ENCODE data around the gene SPRING1.

The SPRING1 gene

DNA sequence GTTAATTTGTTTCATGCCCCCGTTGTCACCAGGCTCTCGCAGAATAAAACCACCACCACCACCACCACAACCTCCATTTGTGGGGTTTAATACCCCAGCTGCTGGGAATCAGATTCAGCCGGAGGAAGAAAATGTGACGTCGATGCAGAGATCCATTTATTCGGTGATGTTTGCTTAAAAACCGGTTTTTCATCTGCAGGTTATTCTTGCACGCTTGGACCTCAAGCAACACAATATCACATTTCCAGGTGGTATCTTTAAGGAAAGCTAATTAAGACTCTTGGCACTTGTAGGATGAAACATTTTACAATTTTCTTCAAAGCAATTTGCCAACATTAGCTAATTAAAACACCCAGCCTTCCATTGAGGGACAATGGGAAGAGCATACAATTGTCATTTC is 39.8 kb downstream of the SPRING1 start:
- no peak overlapping the region for H3K9ac ChIP-seq (ENCODE audit: low read length in 5 of 5)
- peaks cover 9 to 14% (median 12%) of the 10 kb centered on the region in 5 donors for H3K27me3 ChIP-seq (ENCODE audit: control insufficient read depth in 5 of 5, insufficient read depth in 4 of 5, low read length in 5 of 5)
- H3K9me3 ChIP-seq (ENCODE audit: control insufficient read depth in 5 of 5, low read length in 5 of 5), result no peaks in the 10 kb centered on the region
- no peak overlapping the region for H3K27ac ChIP-seq (ENCODE audit: low read depth, low read length)
- peaks cover 0 to 22% (median 10%) of the 10 kb centered on the region in 5 donors for H3K4me1 ChIP-seq (ENCODE audit: control insufficient read depth in 5 of 5, insufficient read depth in 5 of 5, low read length in 5 of 5)
- H3K4me3 ChIP-seq (ENCODE audit: low read depth in 1 of 5, low read length in 5 of 5), result no peak overlapping the region
- no peaks in the 10 kb centered on the region for H3K36me3 ChIP-seq (ENCODE audit: control insufficient read depth in 5 of 5, insufficient read depth in 5 of 5, low read length in 5 of 5)

DNA sequence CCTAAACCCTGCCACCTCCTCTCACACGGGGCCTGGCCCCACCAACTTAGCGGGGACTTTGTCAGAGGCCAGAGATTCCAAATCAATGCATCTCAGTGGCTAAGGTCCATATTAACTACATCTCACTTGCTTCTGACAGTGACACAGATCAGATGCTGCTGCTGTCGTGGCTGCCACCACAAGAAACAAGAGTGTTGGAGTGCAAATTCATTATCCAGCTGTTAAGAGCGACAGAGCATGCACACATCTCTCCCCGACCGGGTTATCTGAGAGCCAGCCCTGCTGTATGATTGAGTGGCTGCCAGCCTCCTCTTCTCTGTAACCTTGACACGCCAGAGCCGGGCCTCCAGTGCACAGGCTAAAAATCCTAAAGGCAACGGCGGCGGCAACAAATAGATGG is 40.2 kb downstream of the SPRING1 start:
- Histone ChIP-seq H3K36me3 (ENCODE audit: control insufficient read depth in 5 of 5, insufficient read depth in 5 of 5, low read length in 5 of 5) (no peaks in the 10 kb centered on the region), H3K27ac (ENCODE audit: low read depth, low read length) (no peak overlapping the region), H3K9me3 (ENCODE audit: control insufficient read depth in 5 of 5, low read length in 5 of 5) (no peaks in the 10 kb centered on the region), H3K4me1 (ENCODE audit: control insufficient read depth in 5 of 5, insufficient read depth in 5 of 5, low read length in 5 of 5) (peaks cover 0 to 26% (median 13%) of the 10 kb centered on the region in 5 donors), H3K4me3 (ENCODE audit: low read depth in 1 of 5, low read length in 5 of 5) (no peak overlapping the region), H3K27me3 (ENCODE audit: control insufficient read depth in 5 of 5, insufficient read depth in 4 of 5, low read length in 5 of 5) (peaks cover 11 to 17% (median 13%) of the 10 kb centered on the region in 5 donors), H3K9ac (ENCODE audit: low read length in 5 of 5) (no peak overlapping the region)

DNA sequence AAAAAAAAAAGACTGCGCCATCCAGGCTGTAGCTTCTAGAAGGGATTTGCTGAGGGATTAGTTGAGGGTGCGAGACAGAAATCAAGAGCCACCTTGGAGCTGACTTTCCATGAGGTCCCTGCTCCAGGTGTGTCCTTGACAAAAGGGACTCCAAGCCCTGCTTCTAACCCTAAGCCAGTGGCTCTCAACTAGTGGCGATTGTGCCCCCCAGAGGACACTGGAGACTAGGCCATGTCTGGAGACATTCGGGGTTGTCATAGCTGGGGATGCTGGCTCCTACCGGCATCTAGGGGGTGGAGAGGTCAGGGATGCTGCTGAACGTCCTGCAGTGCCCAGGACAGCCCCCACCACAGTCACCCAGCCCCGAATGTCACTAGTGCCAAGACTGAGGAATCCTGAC is 40.6 kb downstream of the SPRING1 start:
- Histone ChIP-seq H3K4me1 (ENCODE audit: control insufficient read depth in 5 of 5, insufficient read depth in 5 of 5, low read length in 5 of 5) (peaks cover 0 to 27% (median 13%) of the 10 kb centered on the region in 5 donors), H3K36me3 (ENCODE audit: control insufficient read depth in 5 of 5, insufficient read depth in 5 of 5, low read length in 5 of 5) (no peaks in the 10 kb centered on the region), H3K9ac (ENCODE audit: low read length in 5 of 5) (no peak overlapping the region), H3K27ac (ENCODE audit: low read depth, low read length) (no peak overlapping the region), H3K4me3 (ENCODE audit: low read depth in 1 of 5, low read length in 5 of 5) (no peak overlapping the region), H3K27me3 (ENCODE audit: control insufficient read depth in 5 of 5, insufficient read depth in 4 of 5, low read length in 5 of 5) (peaks cover 11 to 17% (median 13%) of the 10 kb centered on the region in 5 donors), H3K9me3 (ENCODE audit: control insufficient read depth in 5 of 5, low read length in 5 of 5) (no peaks in the 10 kb centered on the region)

DNA sequence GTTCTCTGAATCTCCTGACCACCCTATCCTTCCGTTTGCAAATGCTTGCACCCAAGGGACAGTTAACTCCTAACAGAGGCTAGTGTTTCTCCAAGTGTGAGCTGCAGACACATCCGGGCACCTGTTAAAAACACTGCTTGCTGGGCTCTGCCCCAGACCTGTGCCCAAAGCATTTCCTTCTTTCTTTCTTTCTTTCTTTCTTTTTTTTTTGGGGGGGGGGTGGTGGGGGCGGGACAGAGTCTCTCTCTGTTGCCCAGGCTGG is 42.5 kb downstream of the SPRING1 start:
- Histone ChIP-seq H3K27me3 (ENCODE audit: control insufficient read depth in 5 of 5, insufficient read depth in 4 of 5, low read length in 5 of 5) (peaks cover 11 to 17% (median 13%) of the 10 kb centered on the region in 5 donors), H3K9me3 (ENCODE audit: control insufficient read depth in 5 of 5, low read length in 5 of 5) (no peaks in the 10 kb centered on the region), H3K4me3 (ENCODE audit: low read depth in 1 of 5, low read length in 5 of 5) (no peak overlapping the region), H3K9ac (ENCODE audit: low read length in 5 of 5) (no peak overlapping the region), H3K27ac (ENCODE audit: low read depth, low read length) (no peak overlapping the region), H3K36me3 (ENCODE audit: control insufficient read depth in 5 of 5, insufficient read depth in 5 of 5, low read length in 5 of 5) (no peaks in the 10 kb centered on the region), H3K4me1 (ENCODE audit: control insufficient read depth in 5 of 5, insufficient read depth in 5 of 5, low read length in 5 of 5) (peaks cover 0 to 27% (median 13%) of the 10 kb centered on the region in 5 donors)

DNA sequence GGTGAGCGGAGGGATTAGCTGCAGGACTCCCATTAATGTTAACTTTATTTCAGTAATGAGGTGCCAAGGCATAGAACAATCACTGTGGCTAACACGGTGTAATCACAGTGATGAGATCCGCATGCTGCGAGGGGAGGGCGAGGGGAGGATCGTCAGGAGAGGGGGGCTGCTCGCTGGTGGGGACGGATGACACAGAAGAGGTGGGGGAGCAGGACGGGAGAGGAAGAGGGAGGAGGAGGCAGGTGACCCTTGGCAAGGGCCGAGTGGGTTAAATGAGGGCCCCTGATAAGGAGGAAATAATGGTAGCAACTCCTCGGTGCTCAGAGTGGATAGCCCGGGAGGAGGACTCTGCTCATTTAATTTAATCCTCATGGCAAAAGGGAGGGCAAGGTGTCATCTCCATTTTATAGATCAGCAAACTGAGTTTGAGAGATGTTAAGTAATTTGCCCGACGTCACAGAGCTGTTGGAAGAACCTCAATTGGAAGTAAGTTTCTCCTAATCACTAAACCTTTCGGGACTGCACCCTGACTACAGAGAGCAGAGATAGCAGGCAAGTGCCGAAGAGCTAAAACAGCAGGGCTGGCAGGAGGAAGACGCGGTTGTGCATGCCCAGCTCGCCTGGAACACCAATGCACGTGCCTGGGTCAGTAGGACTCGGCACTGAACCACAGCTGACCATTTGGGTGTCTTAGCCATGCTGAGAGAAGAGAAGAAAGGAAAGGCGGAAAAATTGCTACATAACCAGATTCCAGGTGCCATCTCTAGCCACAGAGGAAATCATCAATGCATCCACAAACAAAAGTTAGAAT is 43.0 kb downstream of the SPRING1 start:
- no peak overlapping the region for H3K27ac ChIP-seq (ENCODE audit: low read depth, low read length)
- no peaks in the 10 kb centered on the region for H3K36me3 ChIP-seq (ENCODE audit: control insufficient read depth in 5 of 5, insufficient read depth in 5 of 5, low read length in 5 of 5)
- no peaks in the 10 kb centered on the region for H3K9me3 ChIP-seq (ENCODE audit: control insufficient read depth in 5 of 5, low read length in 5 of 5)
- H3K27me3 ChIP-seq (ENCODE audit: control insufficient read depth in 5 of 5, insufficient read depth in 4 of 5, low read length in 5 of 5), result peaks cover 11 to 17% (median 13%) of the 10 kb centered on the region in 5 donors
- H3K9ac ChIP-seq (ENCODE audit: low read length in 5 of 5), result no peak overlapping the region
- H3K4me3 ChIP-seq (ENCODE audit: low read depth in 1 of 5, low read length in 5 of 5), result peak overlapping the region in 2 of 5 donors; percentile 47 to 50
- peaks cover 0 to 27% (median 13%) of the 10 kb centered on the region in 5 donors for H3K4me1 ChIP-seq (ENCODE audit: control insufficient read depth in 5 of 5, insufficient read depth in 5 of 5, low read length in 5 of 5)

DNA sequence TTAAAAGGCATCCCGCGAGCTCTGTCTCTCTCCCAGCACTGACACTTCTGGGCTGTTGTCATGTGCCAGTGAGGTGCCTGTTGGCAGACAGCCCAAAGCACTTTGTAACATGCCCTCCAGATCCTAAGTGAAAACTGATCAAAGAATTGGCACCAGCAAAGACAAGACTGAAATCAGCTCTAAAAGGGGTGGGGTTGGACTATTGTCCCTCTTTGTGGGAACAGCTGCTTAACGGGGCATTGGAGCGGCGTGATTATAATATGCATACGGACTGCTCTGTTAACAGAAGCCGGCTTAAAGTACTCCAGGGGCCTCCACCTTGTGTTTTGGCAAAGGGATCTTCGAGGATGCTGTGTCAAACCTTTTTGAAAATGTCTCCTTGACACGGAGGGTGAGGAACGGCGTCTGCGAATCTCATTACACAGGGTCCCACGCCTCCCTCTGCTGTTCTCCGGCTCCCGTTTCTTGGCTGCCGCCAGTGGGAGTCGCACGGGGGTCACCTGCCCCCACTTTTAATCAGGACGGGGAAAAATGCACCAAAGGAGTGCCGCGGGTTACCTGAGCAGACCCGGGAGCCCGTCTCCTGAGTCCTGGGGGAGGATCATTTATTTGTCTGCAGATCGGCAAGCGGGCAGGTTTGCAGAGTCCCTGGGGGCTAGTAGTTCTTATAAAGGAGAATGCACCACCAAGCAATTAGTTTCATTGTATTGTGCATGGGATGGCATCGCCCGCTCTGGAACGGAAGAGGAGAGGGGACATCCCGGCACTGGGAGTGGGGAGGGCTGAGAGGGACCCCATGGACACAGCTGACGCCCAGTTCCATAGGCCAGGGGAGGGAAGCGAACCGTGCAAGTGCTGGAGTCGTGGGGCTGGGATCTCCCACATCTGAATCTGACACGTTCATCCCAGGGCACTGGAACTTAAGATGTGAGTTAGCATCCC is 44.3 kb downstream of the SPRING1 start:
- Histone ChIP-seq H3K9ac (ENCODE audit: low read length in 5 of 5) (peak overlapping the region in 2 of 5 donors; percentile 30 to 43), H3K9me3 (ENCODE audit: control insufficient read depth in 5 of 5, low read length in 5 of 5) (no peaks in the 10 kb centered on the region), H3K4me3 (ENCODE audit: low read depth in 1 of 5, low read length in 5 of 5) (peak overlapping the region in 4 of 5 donors; percentile 47 to 50 (median 50)), H3K4me1 (ENCODE audit: control insufficient read depth in 5 of 5, insufficient read depth in 5 of 5, low read length in 5 of 5) (peaks cover 0 to 27% (median 13%) of the 10 kb centered on the region in 5 donors), H3K27me3 (ENCODE audit: control insufficient read depth in 5 of 5, insufficient read depth in 4 of 5, low read length in 5 of 5) (peaks cover 11 to 17% (median 13%) of the 10 kb centered on the region in 5 donors), H3K27ac (ENCODE audit: low read depth, low read length) (no peak overlapping the region), H3K36me3 (ENCODE audit: control insufficient read depth in 5 of 5, insufficient read depth in 5 of 5, low read length in 5 of 5) (no peaks in the 10 kb centered on the region)

DNA sequence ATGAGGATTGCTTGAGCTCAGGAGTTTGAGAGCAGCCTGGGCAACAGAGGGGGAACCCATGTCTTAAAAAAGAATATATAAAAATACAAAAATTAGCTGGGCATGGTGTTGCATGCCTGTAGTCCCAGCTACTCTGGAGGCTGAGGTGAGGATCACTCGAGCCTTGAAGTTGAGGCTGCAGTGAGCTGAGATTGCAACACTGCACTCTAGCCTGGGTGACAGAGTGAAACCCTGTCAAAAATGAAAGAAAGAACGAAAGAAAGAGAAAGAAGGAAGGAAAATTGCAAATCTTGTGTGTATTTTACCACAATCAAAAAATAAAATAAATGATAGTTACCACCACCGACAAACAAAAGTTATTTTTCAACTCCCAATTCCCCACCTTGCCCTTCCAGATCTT is 45.3 kb downstream of the SPRING1 start:
- H3K27ac ChIP-seq (ENCODE audit: low read depth, low read length), result no peak overlapping the region
- H3K4me1 ChIP-seq (ENCODE audit: control insufficient read depth in 5 of 5, insufficient read depth in 5 of 5, low read length in 5 of 5), result peaks cover 0 to 34% (median 13%) of the 10 kb centered on the region in 5 donors
- H3K36me3 ChIP-seq (ENCODE audit: control insufficient read depth in 5 of 5, insufficient read depth in 5 of 5, low read length in 5 of 5), result no peaks in the 10 kb centered on the region
- H3K9me3 ChIP-seq (ENCODE audit: control insufficient read depth in 5 of 5, low read length in 5 of 5), result no peaks in the 10 kb centered on the region
- H3K4me3 ChIP-seq (ENCODE audit: low read depth in 1 of 5, low read length in 5 of 5), result no peak overlapping the region
- no peak overlapping the region for H3K9ac ChIP-seq (ENCODE audit: low read length in 5 of 5)
- peaks cover 11 to 17% (median 13%) of the 10 kb centered on the region in 5 donors for H3K27me3 ChIP-seq (ENCODE audit: control insufficient read depth in 5 of 5, insufficient read depth in 4 of 5, low read length in 5 of 5)

DNA sequence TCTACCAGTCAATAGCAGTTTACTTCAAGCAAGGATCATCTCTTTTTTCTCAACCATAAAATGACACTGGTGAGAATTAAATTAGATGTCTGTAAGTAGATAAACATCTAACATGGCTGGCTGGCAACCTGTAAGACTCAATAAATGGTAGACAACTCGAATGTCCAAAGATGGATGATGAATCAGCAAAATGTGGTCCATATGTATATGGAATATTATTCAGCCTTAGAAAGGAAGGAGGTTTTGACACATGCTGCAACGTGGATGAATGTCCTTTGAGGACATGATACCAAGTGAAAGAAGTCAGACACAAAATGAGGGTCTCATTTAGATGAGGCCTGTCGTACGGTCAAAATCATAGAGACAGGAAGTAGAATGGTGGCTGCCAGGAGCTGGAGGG is 46.2 kb downstream of the SPRING1 start:
- Histone ChIP-seq H3K9me3 (ENCODE audit: control insufficient read depth in 5 of 5, low read length in 5 of 5) (no peaks in the 10 kb centered on the region), H3K27ac (ENCODE audit: low read depth, low read length) (no peak overlapping the region), H3K9ac (ENCODE audit: low read length in 5 of 5) (no peak overlapping the region), H3K4me1 (ENCODE audit: control insufficient read depth in 5 of 5, insufficient read depth in 5 of 5, low read length in 5 of 5) (peaks cover 0 to 36% (median 13%) of the 10 kb centered on the region in 5 donors), H3K4me3 (ENCODE audit: low read depth in 1 of 5, low read length in 5 of 5) (no peak overlapping the region), H3K36me3 (ENCODE audit: control insufficient read depth in 5 of 5, insufficient read depth in 5 of 5, low read length in 5 of 5) (no peaks in the 10 kb centered on the region), H3K27me3 (ENCODE audit: control insufficient read depth in 5 of 5, insufficient read depth in 4 of 5, low read length in 5 of 5) (peaks cover 11 to 17% (median 13%) of the 10 kb centered on the region in 5 donors)

DNA sequence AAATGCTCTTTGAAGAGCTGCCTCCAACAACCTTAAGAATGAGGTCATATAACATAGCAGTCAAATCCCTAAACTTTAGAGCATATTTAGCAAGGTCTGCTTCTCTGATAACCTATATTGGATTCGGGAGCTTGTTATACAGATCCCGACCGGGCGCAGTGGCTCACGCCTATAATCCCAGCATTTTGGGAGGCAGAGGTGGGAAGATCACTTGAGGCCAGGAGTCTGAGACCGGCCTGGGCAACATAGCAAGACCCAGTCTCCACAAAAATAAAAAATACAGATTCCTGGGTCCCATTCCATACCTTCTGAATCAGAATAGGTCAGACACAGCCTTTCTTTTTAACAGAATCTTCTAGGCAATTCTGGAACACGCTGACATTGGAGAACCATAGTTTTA is 46.7 kb downstream of the SPRING1 start:
- H3K27ac ChIP-seq (ENCODE audit: low read depth, low read length), result no peak overlapping the region
- no peaks in the 10 kb centered on the region for H3K9me3 ChIP-seq (ENCODE audit: control insufficient read depth in 5 of 5, low read length in 5 of 5)
- no peak overlapping the region for H3K4me3 ChIP-seq (ENCODE audit: low read depth in 1 of 5, low read length in 5 of 5)
- peaks cover 11 to 17% (median 13%) of the 10 kb centered on the region in 5 donors for H3K27me3 ChIP-seq (ENCODE audit: control insufficient read depth in 5 of 5, insufficient read depth in 4 of 5, low read length in 5 of 5)
- H3K9ac ChIP-seq (ENCODE audit: low read length in 5 of 5), result no peak overlapping the region
- H3K36me3 ChIP-seq (ENCODE audit: control insufficient read depth in 5 of 5, insufficient read depth in 5 of 5, low read length in 5 of 5), result no peaks in the 10 kb centered on the region
- peaks cover 0 to 36% (median 13%) of the 10 kb centered on the region in 5 donors for H3K4me1 ChIP-seq (ENCODE audit: control insufficient read depth in 5 of 5, insufficient read depth in 5 of 5, low read length in 5 of 5)
